Keratinocyte (primary cell): ENCODE data around the gene ABR. TPM values are rescaled to one million over a fixed set of nuclear protein-coding genes. Genes with fewer than 3 reads are reported as not detected.

Experiments used
- DNase-seq: peaks from one replicate; pipeline ENCODE4 v3.0.0-alpha.2; 2011; ENCODE audit warnings: low read depth, missing footprints, low spot score
- FAIRE-seq: peaks from 2 replicates; lab custom pipeline; 2011; peaks lifted over from hg19 to GRCh38; lab: Jason Lieb, UNC
- H2AFZ ChIP-seq: 2 replicates; pipeline ENCODE4 v1.6.0; 2012; ENCODE audit warnings: low read length, control low read depth, inconsistent platforms; ENCODE audit not compliant: control insufficient read depth
- H3K27ac ChIP-seq: 2 replicates; pipeline ENCODE4 v1.5.1; 2011; ENCODE audit warnings: low read length; ENCODE audit not compliant: control insufficient read depth, insufficient read depth
- H3K27me3 ChIP-seq: 3 replicates; pipeline ENCODE4 v1.6.0; 2011; ENCODE audit warnings: low read length; ENCODE audit not compliant: control insufficient read depth, insufficient read depth; ENCODE audit errors: extremely low read depth
- H3K36me3 ChIP-seq, 2 experiments: 2 replicates in 1 of 2; 3 replicates in 1 of 2; pipeline ENCODE4 v1.5.1; 2011; ENCODE audit warnings: low read length in 2 of 2, mild to moderate bottlenecking in 1 of 2; ENCODE audit not compliant: control insufficient read depth in 2 of 2, insufficient read depth in 2 of 2; ENCODE audit errors: extremely low read depth in 1 of 2
- H3K4me1 ChIP-seq: 3 replicates; pipeline ENCODE4 v1.5.1; 2011; ENCODE audit warnings: low read length; ENCODE audit not compliant: control insufficient read depth, insufficient read depth; ENCODE audit errors: extremely low read depth
- H3K4me2 ChIP-seq: 3 replicates; pipeline ENCODE4 v1.6.0; 2011; ENCODE audit warnings: low read depth, low read length; ENCODE audit not compliant: control insufficient read depth, insufficient read depth; ENCODE audit errors: extremely low read depth
- H3K4me3 ChIP-seq, 3 experiments: fragments of 200-600 bp in 1 of 3; sonication (generic) in 1 of 3; 2 replicates in 2 of 3; 3 replicates in 1 of 3; pipeline ENCODE4 v1.5.1; 2011 to 2016; ENCODE audit warnings: low read length in 3 of 3, mild to moderate bottlenecking in 3 of 3, control low read depth in 2 of 3, inconsistent platforms in 1 of 3, low read depth in 1 of 3, mixed read lengths in 1 of 3, mixed run types in 1 of 3, moderate library complexity in 1 of 3; ENCODE audit not compliant: control insufficient read depth in 2 of 3, insufficient read depth in 2 of 3; ENCODE audit errors: extremely low read depth in 1 of 3
- H3K79me2 ChIP-seq: 2 replicates; pipeline ENCODE4 v1.6.0; 2012; ENCODE audit warnings: low read length; ENCODE audit not compliant: control insufficient read depth, insufficient read depth
- H3K9ac ChIP-seq: 3 replicates; pipeline ENCODE4 v1.6.0; 2011; ENCODE audit warnings: low read length; ENCODE audit not compliant: control insufficient read depth, insufficient read depth; ENCODE audit errors: extremely low read depth
- H3K9me1 ChIP-seq: 3 replicates; pipeline ENCODE4 v1.6.0; 2011; ENCODE audit warnings: low read length; ENCODE audit not compliant: control insufficient read depth, insufficient read depth; ENCODE audit errors: extremely low read depth
- H3K9me3 ChIP-seq: 2 replicates; pipeline ENCODE4 v1.5.1; 2012; ENCODE audit warnings: low read depth, low read length; ENCODE audit not compliant: control insufficient read depth
- H4K20me1 ChIP-seq: 3 replicates; pipeline ENCODE4 v1.6.0; 2011; ENCODE audit warnings: low read length; ENCODE audit not compliant: control insufficient read depth, insufficient read depth; ENCODE audit errors: extremely low read depth
- EZH2 ChIP-seq: IDR thresholded peaks from one replicate; pipeline ENCODE4 v1.6.1; 2012; ENCODE audit warnings: inconsistent platforms, mild to moderate bottlenecking, low read length, moderate library complexity
- dilution Hi-C: fragments of 300-500 bp; cut with MboI; formaldehyde crosslinking; loops from one replicate; pipeline ENCODE4 v1.7.0; 2020; ENCODE audit warnings: low sequenced_read_pairs; ENCODE audit not compliant: extremely low pct_ligation_motif_present
- polyA plus RNA-seq, 5 experiments: library from polyadenylated mRNA; depleted of rRNA in 3 of 5; stranded (reverse) in 3 of 5; stranded (forward) in 1 of 5; unstranded in 1 of 5; fragments of >200 nt; gene quantifications; 1 replicate in 1 of 5; 2 replicates in 3 of 5; 3 replicates in 1 of 5; pipeline versions ENCODE4 v1.2.1 to v1.2.3, GENCODE V29; 2011 to 2012; ENCODE audit warnings: missing spikeins in 2 of 5, low read depth in 1 of 5, low replicate concordance in 1 of 5
- TF ChIP-seq, protein P1 (sequence below), 3 experiments: IDR thresholded peaks in 1 of 3; conservative IDR thresholded peaks in 1 of 3; optimal IDR thresholded peaks in 1 of 3; 2 replicates in 2 of 3; 3 replicates in 1 of 3; pipeline versions ENCODE3 to v1.5.1; 2011; ENCODE audit warnings: low read length in 3 of 3, mild to moderate bottlenecking in 3 of 3, moderate library complexity in 2 of 3, control low read depth in 1 of 3, inconsistent platforms in 1 of 3; ENCODE audit not compliant: insufficient read depth in 2 of 3; ENCODE audit errors: extremely low read depth in 1 of 3

Gene ABR
- polyA plus RNA-seq, 1 donor (not counting 4 experiments of a cell fraction or from before 2014, with no cell fraction given) = 17.3 TPM

DNA sequence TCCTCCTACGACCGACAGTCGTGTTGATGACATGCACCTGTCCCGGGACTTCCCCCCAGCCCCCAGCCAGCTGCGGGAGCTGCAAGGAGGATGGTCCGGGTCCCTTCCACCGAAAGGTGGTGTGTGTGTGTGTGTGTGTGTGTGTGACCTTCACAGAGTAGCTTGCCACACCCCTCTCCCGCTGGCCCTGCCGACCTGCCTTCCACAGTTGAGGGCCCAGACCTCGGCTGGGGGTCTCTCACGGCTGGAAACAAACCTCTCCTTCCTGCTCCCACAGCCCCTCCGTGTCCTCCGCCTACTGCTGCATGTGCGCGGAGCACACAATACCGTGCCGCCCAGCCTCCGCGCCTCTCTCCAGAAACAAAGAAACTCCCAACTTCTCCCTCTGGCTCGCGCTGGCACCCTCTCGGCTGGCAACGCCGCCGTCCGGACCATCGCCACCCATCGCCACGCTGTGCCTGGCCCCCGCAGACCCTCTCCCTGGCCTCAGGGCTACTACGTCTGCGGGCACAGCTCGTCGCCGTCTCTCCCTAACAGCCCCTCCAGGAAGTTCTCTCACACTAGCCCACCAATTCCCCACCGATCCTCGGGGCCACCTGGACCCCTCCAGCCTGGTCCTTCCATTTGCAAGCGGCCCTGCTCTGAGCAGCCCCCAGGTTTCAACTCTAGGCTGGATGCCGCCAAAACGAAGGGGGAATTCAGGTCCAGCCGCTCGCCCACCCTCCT, 101.6 kb downstream of the ABR start:
- H3K9ac ChIP-seq = no peak overlapping the region
- H3K79me2 ChIP-seq = no peaks in the 10 kb centered on the region
- no peak overlapping the region for H3K4me2 ChIP-seq
- H3K27me3 ChIP-seq = no peaks in the 10 kb centered on the region
- H2AFZ ChIP-seq = no peak overlapping the region
- no peaks in the 10 kb centered on the region for H4K20me1 ChIP-seq
- no peaks in the 10 kb centered on the region for H3K9me1 ChIP-seq
- TF ChIP-seq EZH2 = no peak
- TF ChIP-seq, protein P1, sequence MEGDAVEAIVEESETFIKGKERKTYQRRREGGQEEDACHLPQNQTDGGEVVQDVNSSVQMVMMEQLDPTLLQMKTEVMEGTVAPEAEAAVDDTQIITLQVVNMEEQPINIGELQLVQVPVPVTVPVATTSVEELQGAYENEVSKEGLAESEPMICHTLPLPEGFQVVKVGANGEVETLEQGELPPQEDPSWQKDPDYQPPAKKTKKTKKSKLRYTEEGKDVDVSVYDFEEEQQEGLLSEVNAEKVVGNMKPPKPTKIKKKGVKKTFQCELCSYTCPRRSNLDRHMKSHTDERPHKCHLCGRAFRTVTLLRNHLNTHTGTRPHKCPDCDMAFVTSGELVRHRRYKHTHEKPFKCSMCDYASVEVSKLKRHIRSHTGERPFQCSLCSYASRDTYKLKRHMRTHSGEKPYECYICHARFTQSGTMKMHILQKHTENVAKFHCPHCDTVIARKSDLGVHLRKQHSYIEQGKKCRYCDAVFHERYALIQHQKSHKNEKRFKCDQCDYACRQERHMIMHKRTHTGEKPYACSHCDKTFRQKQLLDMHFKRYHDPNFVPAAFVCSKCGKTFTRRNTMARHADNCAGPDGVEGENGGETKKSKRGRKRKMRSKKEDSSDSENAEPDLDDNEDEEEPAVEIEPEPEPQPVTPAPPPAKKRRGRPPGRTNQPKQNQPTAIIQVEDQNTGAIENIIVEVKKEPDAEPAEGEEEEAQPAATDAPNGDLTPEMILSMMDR (optimal IDR thresholded peaks at IDR 0.05 in 1 of 3, IDR thresholded peaks at IDR 0.05 in 1 of 3, conservative IDR thresholded peaks at IDR 0.05 in 1 of 3; ENCODE audit: extremely low read depth in 1 of 3, insufficient read depth in 2 of 3, low read length in 3 of 3) = no peak
- DNase-seq = no peak
- H3K4me1 ChIP-seq = peaks cover 16% of the 10 kb centered on the region
- peaks cover 3 to 4% of the 10 kb centered on the region in 2 experiments for H3K36me3 ChIP-seq
- dilution Hi-C loops = no loop called here
- H3K4me3 ChIP-seq = no peak overlapping the region
- no peak for FAIRE-seq
- no peaks in the 10 kb centered on the region for H3K9me3 ChIP-seq
- H3K27ac ChIP-seq = no peak overlapping the region

DNA sequence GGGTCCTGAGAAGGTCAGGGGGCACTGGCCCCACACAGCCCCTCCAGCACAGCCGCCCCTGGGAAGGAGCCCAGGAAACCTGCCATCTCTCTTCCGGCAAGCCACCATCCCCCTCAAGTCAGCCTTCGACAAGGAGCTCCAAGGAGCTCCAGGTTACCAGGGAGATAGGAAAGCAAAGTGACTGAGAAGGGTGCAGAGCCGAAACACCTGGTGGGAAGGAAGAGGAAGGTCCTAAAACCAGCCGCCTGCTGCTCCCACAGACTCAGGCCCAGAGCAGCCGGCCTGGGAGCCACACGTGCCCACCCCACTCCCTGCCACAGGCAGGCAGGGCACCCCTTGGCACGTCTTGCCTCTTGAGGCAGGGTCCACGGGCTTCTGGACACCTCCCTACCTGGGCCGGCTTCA, 102.2 kb downstream of the ABR start:
- H3K79me2 ChIP-seq = no peaks in the 10 kb centered on the region
- H3K27me3 ChIP-seq = no peaks in the 10 kb centered on the region
- H3K36me3 ChIP-seq = peaks cover 2 to 3% of the 10 kb centered on the region in 2 experiments
- peaks cover 16% of the 10 kb centered on the region for H3K4me1 ChIP-seq
- dilution Hi-C loops = no loop called here
- FAIRE-seq = no peak
- no peak for DNase-seq
- no peaks in the 10 kb centered on the region for H4K20me1 ChIP-seq
- no peak overlapping the region for H3K9ac ChIP-seq
- TF ChIP-seq, protein P1 (optimal IDR thresholded peaks at IDR 0.05 in 1 of 3, IDR thresholded peaks at IDR 0.05 in 1 of 3, conservative IDR thresholded peaks at IDR 0.05 in 1 of 3; ENCODE audit: extremely low read depth in 1 of 3, insufficient read depth in 2 of 3, low read length in 3 of 3) = no peak
- no peak overlapping the region for H3K4me2 ChIP-seq
- no peak overlapping the region for H2AFZ ChIP-seq
- no peaks in the 10 kb centered on the region for H3K9me3 ChIP-seq
- H3K4me3 ChIP-seq = no peak overlapping the region
- no peak overlapping the region for H3K27ac ChIP-seq
- no peaks in the 10 kb centered on the region for H3K9me1 ChIP-seq
